ENCODE results near the gene CDX1.

- TF ChIP-seq, protein P1, sequence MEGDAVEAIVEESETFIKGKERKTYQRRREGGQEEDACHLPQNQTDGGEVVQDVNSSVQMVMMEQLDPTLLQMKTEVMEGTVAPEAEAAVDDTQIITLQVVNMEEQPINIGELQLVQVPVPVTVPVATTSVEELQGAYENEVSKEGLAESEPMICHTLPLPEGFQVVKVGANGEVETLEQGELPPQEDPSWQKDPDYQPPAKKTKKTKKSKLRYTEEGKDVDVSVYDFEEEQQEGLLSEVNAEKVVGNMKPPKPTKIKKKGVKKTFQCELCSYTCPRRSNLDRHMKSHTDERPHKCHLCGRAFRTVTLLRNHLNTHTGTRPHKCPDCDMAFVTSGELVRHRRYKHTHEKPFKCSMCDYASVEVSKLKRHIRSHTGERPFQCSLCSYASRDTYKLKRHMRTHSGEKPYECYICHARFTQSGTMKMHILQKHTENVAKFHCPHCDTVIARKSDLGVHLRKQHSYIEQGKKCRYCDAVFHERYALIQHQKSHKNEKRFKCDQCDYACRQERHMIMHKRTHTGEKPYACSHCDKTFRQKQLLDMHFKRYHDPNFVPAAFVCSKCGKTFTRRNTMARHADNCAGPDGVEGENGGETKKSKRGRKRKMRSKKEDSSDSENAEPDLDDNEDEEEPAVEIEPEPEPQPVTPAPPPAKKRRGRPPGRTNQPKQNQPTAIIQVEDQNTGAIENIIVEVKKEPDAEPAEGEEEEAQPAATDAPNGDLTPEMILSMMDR (IDR thresholded peaks at IDR 0.05): no peak
- no peak for TF ChIP-seq POLR2A (IDR thresholded peaks at IDR 0.05)
These were observed 44.1 kb downstream of the CDX1 start for GRCh38 chr5:150210644-150211043.
